Gastrocnemius medialis (tissue), 4 donors: ENCODE data around the gene DYSF.

ENCODE experiments used
- POLR2A ChIP-seq, 2 donors: fragments of 450-650 bp; IDR thresholded peaks; one replicate each; pipeline ENCODE4 v1.6.1; 2017; ENCODE audit warnings: antibody characterized with exemption in 2 of 2, mild to moderate bottlenecking in 2 of 2, moderate library complexity in 2 of 2
- TF ChIP-seq, protein P1 (sequence below), 5 experiments: fragments of 450-650 bp in 3 of 5; fragments of 200-600 bp in 2 of 5; sonication (generic) in 2 of 5; IDR thresholded peaks in 4 of 5; conservative IDR thresholded peaks in 1 of 5; 1 replicate in 4 of 5; 2 replicates in 1 of 5; pipeline ENCODE4 v1.5.1; 2016 to 2019; ENCODE audit warnings: antibody characterized with exemption in 5 of 5, mild to moderate bottlenecking in 3 of 5, moderate library complexity in 3 of 5

- no peak for TF ChIP-seq POLR2A (IDR thresholded peaks at IDR 0.05)
- TF ChIP-seq, protein P1, sequence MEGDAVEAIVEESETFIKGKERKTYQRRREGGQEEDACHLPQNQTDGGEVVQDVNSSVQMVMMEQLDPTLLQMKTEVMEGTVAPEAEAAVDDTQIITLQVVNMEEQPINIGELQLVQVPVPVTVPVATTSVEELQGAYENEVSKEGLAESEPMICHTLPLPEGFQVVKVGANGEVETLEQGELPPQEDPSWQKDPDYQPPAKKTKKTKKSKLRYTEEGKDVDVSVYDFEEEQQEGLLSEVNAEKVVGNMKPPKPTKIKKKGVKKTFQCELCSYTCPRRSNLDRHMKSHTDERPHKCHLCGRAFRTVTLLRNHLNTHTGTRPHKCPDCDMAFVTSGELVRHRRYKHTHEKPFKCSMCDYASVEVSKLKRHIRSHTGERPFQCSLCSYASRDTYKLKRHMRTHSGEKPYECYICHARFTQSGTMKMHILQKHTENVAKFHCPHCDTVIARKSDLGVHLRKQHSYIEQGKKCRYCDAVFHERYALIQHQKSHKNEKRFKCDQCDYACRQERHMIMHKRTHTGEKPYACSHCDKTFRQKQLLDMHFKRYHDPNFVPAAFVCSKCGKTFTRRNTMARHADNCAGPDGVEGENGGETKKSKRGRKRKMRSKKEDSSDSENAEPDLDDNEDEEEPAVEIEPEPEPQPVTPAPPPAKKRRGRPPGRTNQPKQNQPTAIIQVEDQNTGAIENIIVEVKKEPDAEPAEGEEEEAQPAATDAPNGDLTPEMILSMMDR (IDR thresholded peaks at IDR 0.05 in 4 of 5, conservative IDR thresholded peaks at IDR 0.05 in 1 of 5) = no peak
Observed at GRCh38 chr2:71588497-71589170, 135.3 kb downstream of the DYSF start.
